GM19452 (cell line): ENCODE measurements around the gene NRIP2.

ENCODE experiments used
- ATAC-seq: cut with Tn5 transposase; IDR thresholded peaks from one replicate; pipeline ENCODE4 v1.9.1; 2021; ENCODE audit not compliant: unreplicated experiment

NRIP2 gene

GRCh38 chr12:2811801-2812200, 23.0 kb downstream of the NRIP2 start:
- ATAC-seq: no peak

- no peak for ATAC-seq
Observed at GRCh38 chr12:2806700-2807099, 28.1 kb downstream of the NRIP2 start.

GRCh38 chr12:2805143-2805520, 29.7 kb downstream of the NRIP2 start:
- ATAC-seq: no peak

GRCh38 chr12:2804393-2805142, 30.3 kb downstream of the NRIP2 start:
- no peak for ATAC-seq

- no peak for ATAC-seq
Observed at GRCh38 chr12:2803635-2804392, 31.0 kb downstream of the NRIP2 start.

GRCh38 chr12:2801044-2801783, 33.6 kb downstream of the NRIP2 start:
- no peak for ATAC-seq

- ATAC-seq: no peak
Observed at GRCh38 chr12:2800046-2800570, 34.7 kb downstream of the NRIP2 start.

GRCh38 chr12:2797721-2798418, 37.0 kb downstream of the NRIP2 start:
- ATAC-seq: no peak

GRCh38 chr12:2796187-2796666, 38.6 kb downstream of the NRIP2 start:
- no peak for ATAC-seq

GRCh38 chr12:2795291-2796186, 39.3 kb downstream of the NRIP2 start:
- peak; percentile 64 for ATAC-seq

GRCh38 chr12:2794736-2795289, 40.0 kb downstream of the NRIP2 start, which contains the start of gene FKBP4:
FKBP4 (plus strand) TSS chr12:2794970; CDS start chr12:2795140, 170 bp downstream.
- peak; percentile 78 for ATAC-seq

- ATAC-seq: peak; percentile 4
Observed at GRCh38 chr12:2794191-2794735, 40.6 kb downstream of the NRIP2 start.

- no peak for ATAC-seq
Observed at GRCh38 chr12:2793561-2793960, 41.3 kb downstream of the NRIP2 start.

GRCh38 chr12:2792671-2793500, 41.9 kb downstream of the NRIP2 start:
- no peak for ATAC-seq

- no peak for ATAC-seq
Observed at GRCh38 chr12:2791089-2791488, 43.7 kb downstream of the NRIP2 start.

GRCh38 chr12:2785017-2785416, 49.8 kb downstream of the NRIP2 start:
- ATAC-seq: no peak

GRCh38 chr12:2783936-2784600, 50.8 kb downstream of the NRIP2 start:
- no peak for ATAC-seq

- ATAC-seq: no peak
Observed at GRCh38 chr12:2779281-2779680, 55.6 kb downstream of the NRIP2 start.
